Activated T-cell treated with anti-CD3 and anti-CD28 coated beads for 24 hours (primary cell): ENCODE results near the gene PLCB2.

Experiments
- DNase-seq: peaks from one replicate; pipeline ENCODE4 v3.0.0-alpha.2; 2020; ENCODE audit warnings: low read depth

Gene PLCB2

GRCh38 chr15:40327457-40327856, 19.7 kb upstream of the PLCB2 start:
- no peak for DNase-seq

- DNase-seq = no peak
Observed at GRCh38 chr15:40325700-40326099, 18.0 kb upstream of the PLCB2 start.

- no peak for DNase-seq
Observed at GRCh38 chr15:40325188-40325587, 17.5 kb upstream of the PLCB2 start.

- no peak for DNase-seq
Observed at GRCh38 chr15:40323953-40324937, 16.5 kb upstream of the PLCB2 start.

DNA sequence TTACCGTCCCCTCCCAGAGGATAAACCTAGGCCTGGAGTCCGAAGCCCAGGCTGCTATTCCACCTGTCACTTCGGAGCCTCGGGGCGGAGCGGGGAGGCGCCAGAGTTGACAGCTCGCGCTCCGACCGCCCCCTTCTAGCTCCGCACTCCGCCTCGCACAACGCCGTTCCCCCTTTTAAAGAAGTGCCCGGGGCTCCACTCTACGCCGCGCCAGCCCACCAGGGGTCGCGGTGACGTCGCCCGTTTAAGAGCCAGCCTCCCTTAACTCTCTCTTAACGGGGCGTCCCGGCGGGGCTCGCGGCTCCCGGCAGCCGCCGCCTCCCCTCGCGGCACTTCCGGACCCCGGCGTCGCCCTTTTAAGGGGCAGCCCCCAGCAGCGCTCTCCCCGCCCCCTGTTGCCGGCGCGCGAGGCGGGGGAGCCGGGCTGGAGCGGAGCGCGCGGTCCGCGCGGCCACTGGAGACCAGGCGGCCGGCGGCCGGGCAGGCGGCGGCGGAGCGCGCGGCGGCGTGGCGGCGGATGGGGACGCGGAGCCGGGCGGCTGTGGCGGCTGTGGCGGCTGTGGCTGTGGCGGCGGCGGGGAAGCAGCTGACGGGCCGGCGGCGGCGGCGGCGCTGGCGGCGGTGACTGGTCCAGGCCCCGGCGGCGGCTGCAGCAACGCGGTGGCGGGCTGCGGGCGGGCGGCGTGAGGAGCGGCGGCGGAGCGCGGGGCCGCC, 15.7 kb upstream of the PLCB2 start, which contains the start of gene INAFM2:
TSS of gene INAFM2 (plus strand) at position 454 of the 714 bp plus-strand sequence. CDS start 364 bp downstream, outside the sequence.
- peak; percentile 88 for DNase-seq

- no peak for DNase-seq
Observed at GRCh38 chr15:40322531-40323238, 14.9 kb upstream of the PLCB2 start.

DNA sequence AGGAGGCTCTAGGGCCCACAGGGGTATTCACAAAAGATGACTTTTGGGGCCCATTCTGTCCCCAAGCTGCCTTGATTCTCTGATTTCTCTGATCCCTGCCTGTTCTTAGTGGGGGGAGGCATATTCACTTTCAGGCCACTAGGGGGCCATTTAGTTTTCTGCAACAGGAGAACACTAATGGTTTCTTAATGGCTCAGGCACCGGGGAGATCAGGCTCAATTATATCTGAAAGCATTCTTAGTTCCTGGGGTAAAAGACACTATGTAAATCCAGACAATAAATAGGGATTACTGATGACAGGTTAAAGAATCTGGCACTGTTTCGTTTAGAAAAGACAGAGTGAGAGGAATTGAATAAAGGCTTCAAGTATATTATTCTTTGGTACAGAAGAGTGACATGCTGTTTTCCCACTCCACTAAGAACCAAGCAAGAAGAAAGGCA, 13.2 kb upstream of the PLCB2 start:
- peak; percentile 37 for DNase-seq

GRCh38 chr15:40320409-40320808, 12.7 kb upstream of the PLCB2 start:
- no peak for DNase-seq

DNA sequence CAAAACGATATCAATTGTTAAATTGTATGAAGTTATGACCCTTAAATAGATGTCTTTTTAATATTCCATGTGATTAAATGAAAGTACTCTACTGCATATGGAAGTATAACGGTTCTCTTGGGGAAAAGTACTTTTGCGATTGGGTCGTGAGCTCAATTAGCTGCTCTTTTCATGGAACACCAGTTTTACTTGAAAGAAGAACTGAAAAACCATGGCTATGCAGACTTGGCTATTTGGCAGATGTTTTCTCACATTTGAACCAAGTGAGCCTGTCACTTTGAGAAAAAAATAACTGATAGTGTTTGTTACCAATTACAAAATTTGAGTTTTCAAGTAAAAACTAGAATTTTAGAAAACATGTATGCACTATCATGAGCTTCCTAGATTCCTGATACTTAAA, 9.8 kb upstream of the PLCB2 start:
- DNase-seq = no peak

DNA sequence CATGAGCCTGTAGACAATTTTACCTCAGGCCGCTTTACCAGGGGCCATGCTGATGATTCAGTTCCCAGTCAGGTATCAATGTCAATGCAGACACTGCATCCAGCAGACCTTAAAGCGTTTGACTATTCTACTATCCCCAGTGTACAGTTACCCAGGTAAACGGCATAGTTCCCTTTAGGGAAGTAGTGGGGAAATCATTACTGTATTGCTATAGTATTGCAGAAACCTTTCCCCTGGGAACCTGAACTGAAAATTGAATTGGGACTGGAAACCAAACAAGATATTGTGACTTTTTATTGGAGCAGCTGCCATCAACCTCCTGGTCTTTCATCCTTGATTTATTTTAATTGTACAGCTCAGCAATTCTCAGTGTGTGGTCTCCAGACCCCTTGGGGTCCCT, 9.2 kb upstream of the PLCB2 start:
- no peak for DNase-seq

- DNase-seq = no peak
Observed at GRCh38 chr15:40314723-40315276, 7.1 kb upstream of the PLCB2 start.

DNA sequence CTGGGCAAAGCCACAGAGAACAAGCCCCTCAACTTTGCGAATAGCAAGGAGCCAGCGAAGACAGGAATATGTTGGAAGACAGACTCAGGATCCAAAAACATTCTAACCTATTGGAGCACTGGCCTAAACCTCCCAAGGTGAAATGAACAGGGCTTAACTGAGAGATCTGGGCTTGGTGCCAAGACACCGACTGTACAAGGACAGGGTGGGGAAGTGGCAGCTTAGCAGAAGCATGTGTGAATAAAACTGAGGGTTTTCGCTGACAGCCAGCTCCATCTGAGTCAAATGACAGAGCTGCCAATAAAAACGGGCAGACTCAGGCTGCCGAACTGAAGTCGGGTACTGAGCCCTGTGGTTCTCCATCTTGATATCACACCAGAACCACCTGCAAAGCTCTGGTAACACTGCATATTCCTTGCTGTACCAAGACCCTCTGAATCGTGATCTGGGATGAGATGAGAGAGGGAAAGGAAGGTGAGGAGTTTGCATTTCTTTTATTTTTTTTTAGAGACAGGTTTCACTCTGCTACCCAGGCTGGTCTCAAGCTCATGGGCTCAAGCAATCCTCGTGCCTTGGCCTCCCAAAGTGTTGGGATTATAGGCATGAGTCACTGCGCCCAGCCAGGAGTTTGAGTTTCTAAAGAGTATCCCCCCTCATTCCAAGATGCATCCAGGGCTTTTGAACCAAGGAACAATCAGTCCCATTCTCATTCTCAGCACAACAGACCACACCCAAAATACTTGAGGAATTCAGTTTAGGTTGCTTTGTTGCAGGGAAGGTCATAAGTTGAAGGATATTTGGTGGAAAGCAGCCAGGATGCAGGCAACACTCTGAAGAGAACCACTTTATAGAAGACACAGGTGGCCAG, 6.0 kb upstream of the PLCB2 start:
- DNase-seq = no peak

DNA sequence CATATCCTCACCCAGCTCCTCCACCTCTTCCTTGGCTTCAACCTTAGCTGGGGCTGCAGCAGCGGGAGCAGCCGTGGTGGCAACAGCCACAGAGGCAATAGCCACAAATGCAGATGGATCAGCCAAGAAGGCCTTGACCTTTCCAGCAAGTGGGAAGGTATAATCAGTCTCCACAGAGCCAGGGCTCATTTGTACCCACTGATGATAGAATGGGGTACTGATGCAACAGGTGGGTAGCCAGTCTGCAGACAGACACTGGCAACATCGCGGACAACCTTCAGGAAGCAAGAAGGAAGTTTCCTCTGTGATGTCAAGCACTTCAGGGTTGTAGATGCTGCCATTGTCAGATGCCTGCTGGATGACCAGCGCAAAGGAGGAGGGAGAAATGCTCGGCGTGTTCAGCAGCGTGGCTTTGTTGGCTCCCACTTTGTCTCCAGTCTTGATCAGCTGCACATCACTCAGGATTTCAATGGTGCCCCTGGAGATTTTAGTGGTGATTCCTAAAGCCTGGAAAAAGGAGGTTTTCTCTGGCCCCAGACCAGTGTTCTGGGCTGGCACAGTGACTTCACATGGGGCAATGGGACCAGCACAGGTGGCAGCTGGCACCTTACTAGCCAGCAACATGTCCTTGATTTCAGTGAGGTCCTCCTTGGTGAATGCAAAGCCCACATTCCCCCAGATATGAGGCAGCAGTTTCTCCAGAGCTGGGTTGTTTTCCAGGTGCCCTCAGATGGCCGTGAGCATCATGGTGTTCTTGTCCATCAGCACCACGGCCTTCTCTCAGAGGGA, 4.8 kb upstream of the PLCB2 start:
- no peak for DNase-seq

- DNase-seq = no peak
Observed at GRCh38 chr15:40310993-40311392, 3.3 kb upstream of the PLCB2 start.

DNA sequence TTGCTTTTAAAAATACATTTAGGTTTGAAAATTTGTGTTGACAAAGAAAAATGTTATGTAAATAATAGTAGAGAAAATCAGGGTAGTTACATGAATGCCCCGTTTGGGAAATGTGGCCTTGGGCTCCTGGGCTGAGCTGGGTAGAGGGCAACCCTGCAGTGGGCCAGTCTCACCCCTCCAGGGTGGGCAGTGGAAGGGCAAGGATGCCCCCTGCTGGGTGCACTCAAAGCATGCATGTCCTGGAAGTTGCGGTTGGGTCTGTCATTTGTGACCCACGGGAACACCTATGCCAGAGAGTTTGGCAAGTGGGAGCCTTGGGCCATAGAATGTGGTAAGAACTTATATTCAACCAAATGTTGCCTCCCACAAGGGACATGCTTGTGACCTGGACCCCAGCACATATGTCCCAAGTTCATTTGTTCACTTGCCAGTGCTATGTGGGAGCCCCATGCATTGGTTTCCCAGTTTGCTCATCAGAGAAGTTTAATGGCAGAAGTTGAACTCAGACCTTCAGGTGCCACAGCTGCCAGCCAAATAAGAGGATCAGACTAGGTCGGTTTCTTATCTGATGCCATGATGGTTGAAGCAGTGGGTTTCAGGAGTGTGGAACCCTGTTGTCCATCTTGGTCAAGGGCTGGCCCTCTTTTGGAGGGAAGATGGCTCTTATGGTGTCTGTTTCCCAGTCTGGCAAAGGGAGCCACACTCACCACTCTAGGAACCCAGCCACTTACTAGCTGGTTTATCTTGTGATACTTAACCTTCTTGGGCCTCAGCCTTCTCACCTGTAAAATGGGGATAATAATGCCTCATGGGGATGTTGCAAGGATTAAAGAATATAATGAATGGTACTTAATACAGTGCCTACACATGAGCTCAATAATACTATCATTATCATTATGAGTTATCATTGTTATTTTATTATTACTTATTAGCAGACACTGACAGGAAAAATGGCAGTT, 2.5 kb upstream of the PLCB2 start:
- peak; percentile 38 for DNase-seq

GRCh38 chr15:40309344-40309862, 1.7 kb upstream of the PLCB2 start:
- no peak for DNase-seq

DNA sequence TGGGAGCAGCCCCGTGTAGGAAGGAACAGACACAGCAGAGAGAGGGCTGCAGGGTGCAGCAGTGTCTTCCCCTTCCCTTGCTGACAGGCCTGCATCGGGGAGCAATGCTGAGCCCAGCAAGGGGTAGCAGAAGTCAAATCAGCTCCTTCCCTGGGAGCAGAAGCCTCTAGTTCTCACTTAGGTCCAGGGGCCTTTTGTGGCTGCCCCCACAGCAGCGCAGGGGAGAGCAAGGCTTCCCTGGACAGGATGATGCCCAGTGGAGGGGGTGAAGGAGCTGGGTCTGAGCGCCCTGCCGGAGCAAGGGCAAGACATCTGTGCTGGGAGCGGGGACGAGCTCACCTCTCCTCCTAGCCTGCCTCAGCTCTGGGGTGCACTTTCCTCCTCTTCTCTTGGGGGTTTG, 827 bp downstream of the PLCB2 start:
- no peak for DNase-seq

DNA sequence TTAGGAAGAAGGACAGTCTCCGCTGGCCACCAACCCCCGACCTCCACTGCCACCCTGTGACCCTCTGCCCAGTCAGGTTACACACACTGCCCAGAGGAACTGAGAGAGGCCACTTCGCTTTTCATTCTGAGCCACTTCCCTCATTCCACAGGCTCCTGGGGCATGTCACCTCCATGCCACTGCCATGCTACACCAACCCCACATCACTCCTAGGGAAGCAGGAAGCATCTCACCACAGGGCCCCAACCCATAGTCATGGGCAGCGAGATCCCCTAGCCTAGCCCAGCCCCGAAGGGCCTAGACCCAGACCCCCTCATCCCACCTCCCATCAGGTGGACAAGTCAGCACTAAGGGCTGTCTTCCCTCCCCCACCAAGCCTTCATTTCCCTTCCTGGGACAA, 1.4 kb downstream of the PLCB2 start:
- DNase-seq = no peak

GRCh38 chr15:40305281-40305680, 2.5 kb downstream of the PLCB2 start:
- DNase-seq = no peak
